HG02798 (cell line): ENCODE measurements around the gene PHKG1.
A peak's percentile ranks its signal among the peaks of the same experiment; 100 is the strongest.
"Not testable (repeated sequence)": the region's sequence is repeated elsewhere in the genome, so short reads cannot be mapped to it uniquely, and the experiment has no call there.

ENCODE experiments used
- ATAC-seq: cut with Tn5 transposase; IDR thresholded peaks from one replicate; pipeline ENCODE4 v1.9.1; 2021; ENCODE audit warnings: mild to moderate bottlenecking; ENCODE audit not compliant: unreplicated experiment, poor library complexity

The PHKG1 gene

DNA sequence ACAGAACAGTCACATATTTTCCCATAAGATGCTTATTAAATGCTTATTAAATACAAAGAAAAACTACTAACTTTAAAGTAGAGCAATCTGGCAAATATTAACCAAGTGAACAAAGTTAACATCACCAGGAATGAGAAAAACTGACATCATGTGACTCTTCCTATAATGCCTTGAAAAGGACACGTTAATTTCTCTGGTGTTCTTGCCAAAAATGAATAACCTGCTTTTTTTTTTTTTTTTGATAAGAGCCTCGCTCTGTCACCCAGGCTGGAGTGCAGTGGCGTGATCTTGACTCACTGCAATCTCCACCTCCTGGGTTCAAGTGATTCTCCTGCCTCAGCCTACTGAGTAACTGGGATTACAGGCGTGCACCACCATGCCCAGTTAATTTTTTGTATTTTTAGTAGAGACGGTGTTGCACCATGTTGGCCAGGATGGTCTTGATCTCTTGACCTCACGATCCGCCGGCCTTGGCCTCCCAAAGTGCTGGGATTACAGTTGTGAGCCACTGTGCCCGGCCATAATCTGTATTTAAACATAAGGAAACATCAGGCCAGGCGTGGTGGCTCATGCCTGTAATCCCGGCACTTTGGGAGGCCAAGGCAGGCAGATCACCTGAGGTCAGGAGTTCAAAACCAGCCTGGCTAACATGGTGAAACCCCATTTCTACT lies 45.2 kb downstream of the PHKG1 start:
- ATAC-seq = not testable (repeated sequence)

DNA sequence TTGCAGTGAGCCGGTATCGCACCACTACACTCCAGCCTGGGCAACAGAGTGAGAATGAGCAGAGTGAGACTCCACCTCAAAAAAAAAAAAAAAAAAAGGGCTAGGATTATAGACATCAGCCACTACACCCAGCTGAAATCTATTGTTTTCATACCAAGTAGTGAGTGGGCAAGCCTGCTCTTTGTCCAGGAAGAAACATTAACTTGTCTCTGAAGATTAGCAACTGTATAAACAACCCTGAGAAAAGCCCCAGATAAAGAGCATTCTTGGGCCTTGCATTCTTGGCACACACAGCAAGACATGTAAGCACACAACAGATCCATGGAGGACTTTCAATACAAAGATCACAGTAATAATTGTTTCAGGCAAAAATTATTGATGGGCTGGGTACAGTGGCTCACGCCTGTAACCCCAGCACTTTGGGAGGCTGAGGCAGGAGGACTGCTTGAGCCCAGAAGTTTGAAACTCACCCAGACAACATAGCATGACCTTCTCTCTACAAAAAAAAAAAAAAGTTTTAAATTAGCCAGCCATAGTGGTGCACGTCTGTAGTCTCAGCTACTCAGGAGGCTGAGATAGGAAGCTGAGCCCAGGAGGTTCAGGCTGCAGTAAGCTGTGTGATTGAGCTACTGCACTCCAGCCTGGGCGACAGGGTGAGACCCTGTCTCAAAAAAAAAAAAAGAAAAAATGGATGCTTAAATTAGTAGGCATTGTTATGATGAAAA lies 45.9 kb downstream of the PHKG1 start:
- no peak for ATAC-seq

DNA sequence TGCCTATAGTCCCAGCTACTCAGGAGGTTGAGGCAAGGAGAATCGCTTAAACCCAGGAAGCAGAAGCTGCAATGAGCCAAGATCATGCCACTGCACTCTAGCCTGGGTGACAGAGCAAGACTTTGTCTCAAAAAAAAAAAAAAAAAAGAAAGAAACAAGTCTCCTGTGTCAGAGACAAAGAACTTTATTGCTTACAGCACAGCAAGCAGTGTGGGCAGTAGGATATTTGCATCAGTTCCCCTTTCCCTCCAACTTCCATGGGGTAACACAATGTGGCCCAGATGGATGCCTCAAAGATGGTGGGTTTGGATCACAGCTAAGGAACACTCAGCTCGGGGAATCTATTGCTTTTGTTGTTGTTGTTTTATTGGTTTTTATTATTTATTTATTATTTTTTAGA lies 47.0 kb downstream of the PHKG1 start:
- ATAC-seq = not testable (repeated sequence)

DNA sequence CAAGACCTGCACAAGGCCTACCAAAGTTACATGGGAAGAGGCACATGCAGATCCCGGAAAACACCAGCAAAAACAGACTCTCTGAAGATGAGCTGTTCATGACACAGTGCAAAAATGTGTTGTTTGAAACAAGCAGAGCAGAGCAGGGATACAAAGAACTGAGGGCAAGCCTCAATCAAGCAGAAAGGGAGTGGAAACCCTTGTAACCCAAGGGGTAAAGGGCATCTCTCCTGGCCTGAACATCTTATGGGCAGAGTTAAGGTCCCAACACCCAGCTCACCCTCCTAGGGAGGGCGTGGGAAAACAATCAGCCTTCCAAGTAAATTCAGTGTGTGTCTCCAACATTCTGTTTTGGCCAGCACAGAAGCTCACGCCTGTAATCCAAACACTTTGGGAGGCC lies 52.0 kb downstream of the PHKG1 start:
- ATAC-seq = no peak

DNA sequence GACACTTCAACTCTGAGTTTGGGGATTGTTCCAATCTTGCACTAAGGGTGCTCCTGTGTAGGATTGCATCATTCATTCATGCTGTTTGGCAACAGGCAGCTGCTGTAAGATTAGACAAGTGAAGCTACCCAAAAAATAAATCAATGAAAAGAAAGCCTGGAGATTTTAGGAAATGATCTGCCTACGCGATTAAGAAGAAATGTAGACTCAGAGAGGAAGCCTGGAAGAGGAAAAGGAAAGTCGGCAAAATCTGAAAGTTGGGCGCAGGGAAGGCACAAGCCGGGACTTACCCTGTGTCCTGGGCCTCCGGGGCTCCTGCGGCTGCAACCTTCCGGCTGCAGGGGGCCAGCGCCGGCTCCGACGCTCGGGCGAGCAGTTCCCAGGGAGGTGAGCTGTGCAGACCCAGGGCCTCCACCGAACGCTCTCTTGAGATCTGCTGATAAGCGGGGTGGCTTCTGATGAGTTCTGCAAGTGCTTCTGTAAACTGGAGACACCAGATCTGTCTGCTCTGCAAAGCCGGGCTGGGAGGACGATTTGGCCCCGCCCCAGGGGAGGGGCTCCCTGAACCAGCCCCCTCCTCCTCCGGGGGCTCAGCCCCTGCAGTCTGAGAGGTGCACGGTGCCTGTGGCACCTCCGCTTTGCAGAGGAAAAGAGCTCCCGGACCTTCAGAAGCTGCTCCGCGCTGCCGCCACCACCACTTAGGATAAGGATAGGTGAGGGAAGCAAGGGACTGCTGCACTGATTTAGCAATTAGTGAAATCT lies 58.9 kb downstream of the PHKG1 start:
- peak; percentile 99 for ATAC-seq

DNA sequence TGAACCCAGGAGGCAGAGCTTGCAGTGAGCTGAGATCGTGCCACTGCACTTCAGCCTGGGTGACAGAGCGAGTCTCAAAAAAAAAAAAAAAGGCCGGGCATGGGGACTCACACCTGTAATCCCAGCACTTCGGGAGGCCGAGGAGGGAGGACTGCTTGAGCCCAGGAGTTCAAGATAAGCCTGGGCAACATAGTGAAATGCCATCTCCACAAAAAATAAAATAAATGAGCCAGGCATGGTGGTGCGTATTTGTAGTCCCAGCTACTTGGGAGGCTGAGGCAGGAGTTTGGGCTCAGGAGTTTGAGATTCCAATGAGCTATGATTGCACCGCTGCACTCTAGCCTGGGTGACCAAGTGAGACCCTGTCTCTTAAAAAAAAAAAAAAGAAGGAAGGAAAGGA lies 60.2 kb downstream of the PHKG1 start:
- ATAC-seq = not testable (repeated sequence)

DNA sequence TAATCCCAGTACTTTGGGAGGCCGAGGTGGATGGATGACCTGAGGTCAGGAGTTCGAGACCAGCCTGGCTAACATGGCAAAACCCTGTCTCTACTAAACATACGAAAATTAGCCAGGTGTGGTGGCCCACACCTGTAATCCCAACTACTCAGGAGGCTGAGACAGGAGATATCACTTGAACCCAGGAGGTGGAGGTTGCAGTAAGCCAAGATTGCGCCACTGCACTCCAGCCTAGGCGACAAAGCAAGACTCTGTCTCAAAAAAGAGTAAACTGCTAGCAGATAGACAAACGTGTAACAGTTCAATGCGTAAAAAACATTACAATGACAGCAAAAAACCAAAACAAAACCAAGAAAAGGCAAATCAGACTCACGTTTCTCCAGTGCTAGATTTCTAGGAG lies 61.2 kb downstream of the PHKG1 start:
- ATAC-seq = not testable (repeated sequence)

DNA sequence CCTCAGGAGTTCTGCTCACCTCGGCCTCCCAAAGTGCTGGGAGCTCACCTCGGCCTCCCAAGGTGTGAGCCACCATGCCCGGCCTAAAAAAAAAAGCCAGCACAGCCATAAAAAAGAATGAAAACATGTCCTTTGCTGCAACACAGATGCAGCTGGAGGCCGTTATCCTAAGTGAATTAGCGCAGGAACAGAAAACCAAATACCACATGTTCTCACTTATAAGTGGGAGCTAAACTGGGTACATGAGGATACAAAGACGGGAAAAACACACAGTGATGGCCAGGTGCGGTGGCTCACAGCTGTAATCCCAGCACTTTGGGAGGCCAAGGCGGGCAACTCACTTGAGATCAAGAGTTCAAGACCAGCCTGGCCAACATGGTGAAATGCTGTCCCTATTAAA lies 62.4 kb downstream of the PHKG1 start:
- ATAC-seq = no peak
